ENCODE results near the gene AOAH.
A peak's percentile ranks its signal among the peaks of the same experiment; 100 is the strongest.
"Not testable (repeated sequence)": the region's sequence is repeated elsewhere in the genome, so short reads cannot be mapped to it uniquely, and the experiment has no call there.

Gene AOAH

GRCh38 chr7:36504216-36504615, 220.1 kb downstream of the AOAH start:
- not testable (repeated sequence) for DNase-seq

GRCh38 chr7:36497775-36498174, 226.5 kb downstream of the AOAH start:
- no peak for DNase-seq

- not testable (repeated sequence) for DNase-seq
These were observed 227.1 kb downstream of the AOAH start for GRCh38 chr7:36497176-36497575.

GRCh38 chr7:36496576-36496975, 227.7 kb downstream of the AOAH start:
- no peak for DNase-seq

- no peak for DNase-seq
These were observed 233.0 kb downstream of the AOAH start for GRCh38 chr7:36491317-36491716.

- no peak for DNase-seq
These were observed 233.9 kb downstream of the AOAH start for GRCh38 chr7:36490419-36490830.

- DNase-seq, result not testable (repeated sequence)
These were observed 235.6 kb downstream of the AOAH start for GRCh38 chr7:36488672-36489071.

GRCh38 chr7:36487756-36488336, 236.4 kb downstream of the AOAH start:
- peak; percentile 81 for DNase-seq

GRCh38 chr7:36486336-36486735, 238.0 kb downstream of the AOAH start:
- no peak for DNase-seq

GRCh38 chr7:36484265-36484664, 240.0 kb downstream of the AOAH start:
- DNase-seq, result no peak

GRCh38 chr7:36483853-36484252, 240.4 kb downstream of the AOAH start:
- not testable (repeated sequence) for DNase-seq

- DNase-seq, result no peak
These were observed 245.5 kb downstream of the AOAH start for GRCh38 chr7:36478745-36479144.

- DNase-seq, result peak; percentile 13
These were observed 248.9 kb downstream of the AOAH start for GRCh38 chr7:36475381-36475780.

GRCh38 chr7:36475011-36475342, 249.3 kb downstream of the AOAH start:
- DNase-seq, result no peak

GRCh38 chr7:36474283-36475010, 249.8 kb downstream of the AOAH start:
- DNase-seq, result no peak

- DNase-seq, result peak; percentile 73
These were observed 250.6 kb downstream of the AOAH start for GRCh38 chr7:36473454-36474282.

- DNase-seq, result no peak
These were observed 252.1 kb downstream of the AOAH start for GRCh38 chr7:36472141-36472729.

- no peak for DNase-seq
These were observed 255.1 kb downstream of the AOAH start for GRCh38 chr7:36469236-36469635.

- DNase-seq, result no peak
These were observed 255.8 kb downstream of the AOAH start for GRCh38 chr7:36468370-36469101.

- DNase-seq, result not testable (repeated sequence)
These were observed 258.3 kb downstream of the AOAH start for GRCh38 chr7:36466001-36466400.

- no peak for DNase-seq
These were observed 260.0 kb downstream of the AOAH start for GRCh38 chr7:36464271-36464670.

Data from DMS53 (cell line).